OCI-M2 (cell line): ENCODE data around the gene CYP46A1.
A peak's percentile ranks its signal among the peaks of the same experiment; 100 is the strongest.

Experiments used
- DNase-seq: peaks from one replicate; lab custom pipeline; 2025; ENCODE audit not compliant: unreplicated experiment; lab: John Stamatoyannopoulos, UW

The CYP46A1 gene

DNA sequence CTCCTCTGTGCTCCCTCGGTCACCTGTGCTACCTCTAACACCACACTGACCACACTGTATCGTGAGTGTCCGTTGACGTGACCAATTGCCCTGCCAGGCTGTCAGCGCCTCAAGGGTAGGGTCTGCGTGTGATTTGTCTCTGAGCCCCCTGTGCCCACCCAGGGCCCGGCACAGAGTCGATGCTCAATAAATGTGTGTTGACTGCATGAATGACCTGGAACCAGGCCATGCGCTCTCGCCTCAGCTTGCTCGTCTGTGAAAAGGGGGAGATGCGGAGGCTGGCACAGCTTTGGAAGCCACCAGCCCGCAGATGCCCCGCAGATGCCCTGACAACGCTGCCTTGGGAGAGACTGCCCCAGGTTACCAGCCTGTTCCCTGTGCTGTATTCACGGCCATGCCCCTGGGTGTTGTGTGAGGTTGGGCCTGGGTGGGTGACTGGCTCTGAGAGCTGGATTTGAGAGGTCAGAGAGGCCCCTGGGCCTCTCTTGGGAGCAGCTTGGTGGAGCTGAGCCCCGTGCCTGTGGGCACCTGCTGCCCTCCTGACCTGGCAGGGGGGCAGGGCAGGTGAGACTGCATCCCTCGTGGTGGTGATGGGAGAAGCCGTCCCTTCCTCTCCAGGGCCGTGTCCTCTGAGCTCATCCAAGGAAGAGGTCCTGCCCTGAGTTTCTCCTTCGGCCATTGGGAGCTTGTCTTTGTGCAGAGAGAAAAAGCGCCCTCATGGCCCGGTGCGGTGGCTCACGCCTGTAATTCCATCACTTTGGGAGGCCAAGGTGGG is 43.2 kb downstream of the CYP46A1 start:
- no peak for DNase-seq

DNA sequence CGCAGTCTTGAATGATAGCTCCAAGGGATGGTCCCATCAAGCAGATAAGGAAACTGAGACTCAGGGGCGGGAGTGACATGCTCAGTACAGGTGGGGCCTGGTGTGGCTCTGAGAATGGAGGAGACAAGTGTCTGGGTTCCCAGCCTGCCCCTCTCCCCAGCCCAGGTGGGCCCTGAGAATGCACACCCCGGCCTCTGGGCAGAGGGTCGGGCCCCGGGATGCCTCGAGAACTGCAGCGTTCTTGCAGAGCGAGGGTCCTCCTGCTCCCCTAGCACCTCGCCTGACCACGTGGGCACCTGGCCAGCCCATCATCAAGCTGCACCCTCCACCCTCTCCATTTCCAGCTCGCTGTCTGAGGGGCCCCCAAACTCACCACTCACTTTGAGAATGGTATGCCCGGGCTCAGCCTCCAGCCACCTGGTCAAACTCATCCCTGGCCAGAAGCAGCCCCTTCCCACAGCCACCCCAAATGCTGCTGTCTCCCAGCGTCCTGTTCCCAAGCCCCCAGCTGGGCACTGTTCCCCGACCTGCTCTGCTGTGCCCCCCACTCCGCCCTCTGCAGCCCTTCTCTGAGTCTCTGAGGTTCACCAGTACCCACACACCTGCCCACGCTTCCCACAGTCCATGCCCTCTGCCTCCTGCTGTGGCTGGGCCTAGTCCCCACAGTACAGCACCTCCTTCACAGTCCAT is 44.3 kb downstream of the CYP46A1 start:
- no peak for DNase-seq

DNA sequence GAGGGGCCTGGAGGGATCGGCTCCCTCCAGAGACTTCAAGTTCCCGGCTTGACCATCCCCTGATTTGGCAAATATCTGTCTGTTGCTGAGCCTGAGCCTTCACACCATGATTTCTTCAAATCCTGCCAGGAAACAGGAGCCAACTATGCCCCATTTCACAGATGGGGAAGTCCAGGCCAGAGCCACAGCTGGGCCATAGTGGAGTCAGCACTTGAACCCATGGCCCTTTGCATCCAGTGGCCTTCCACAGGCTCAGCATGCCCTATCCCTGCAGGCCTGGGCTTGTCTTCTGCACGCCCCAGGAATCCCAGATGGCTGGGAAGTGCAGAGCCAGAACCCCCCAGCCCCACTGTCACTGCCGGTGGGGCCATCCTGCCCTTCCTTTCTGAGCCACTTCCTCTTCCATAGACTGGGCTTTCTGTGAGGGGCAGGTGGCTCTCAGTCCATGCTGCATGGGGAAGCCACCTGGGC is 44.9 kb downstream of the CYP46A1 start:
- DNase-seq = no peak

DNA sequence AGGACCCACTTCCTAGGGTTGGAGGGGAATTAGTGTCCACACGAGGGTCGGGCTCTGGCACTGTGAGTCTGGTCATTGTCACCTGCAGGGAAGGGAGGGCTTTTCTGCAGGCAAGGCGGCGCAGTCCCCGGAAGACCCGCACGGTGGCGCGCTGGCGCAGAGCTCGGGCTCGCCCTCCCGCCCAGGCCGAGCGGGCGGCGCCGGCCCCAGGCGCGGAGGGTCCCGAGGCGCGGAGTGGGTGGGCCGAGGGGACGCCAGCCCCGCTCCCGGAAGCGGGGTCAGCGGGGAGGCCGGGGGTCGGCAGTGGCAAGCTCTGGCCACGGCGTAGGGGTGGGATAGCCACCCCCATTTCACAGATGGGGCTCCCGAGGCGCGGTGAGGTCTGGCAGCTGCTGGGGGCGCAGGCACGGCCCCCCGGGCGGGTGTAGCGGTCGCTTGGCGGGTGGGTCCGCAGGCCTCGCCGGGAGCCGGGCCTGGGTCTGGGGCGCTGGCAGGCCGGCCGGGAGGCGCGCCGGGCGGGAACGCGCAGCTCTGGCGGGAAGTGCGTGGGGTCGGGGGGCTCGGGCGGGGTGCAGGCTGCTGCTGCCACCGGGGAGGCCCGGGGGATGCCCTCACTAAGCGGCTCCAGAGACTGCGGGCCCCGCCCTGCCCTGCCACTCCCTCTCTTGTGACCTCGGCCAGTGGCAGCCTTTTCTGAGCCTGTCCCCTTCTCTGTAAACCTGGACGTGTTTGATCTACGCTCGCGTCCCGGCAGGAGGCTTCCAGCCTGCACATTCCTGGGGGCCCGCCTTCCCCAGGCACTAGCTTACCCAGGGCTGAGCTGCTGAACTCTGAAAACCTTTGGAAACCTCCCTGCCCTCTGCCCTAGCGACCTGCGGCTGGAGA is 46.1 kb downstream of the CYP46A1 start:
- DNase-seq = peak; percentile 51

DNA sequence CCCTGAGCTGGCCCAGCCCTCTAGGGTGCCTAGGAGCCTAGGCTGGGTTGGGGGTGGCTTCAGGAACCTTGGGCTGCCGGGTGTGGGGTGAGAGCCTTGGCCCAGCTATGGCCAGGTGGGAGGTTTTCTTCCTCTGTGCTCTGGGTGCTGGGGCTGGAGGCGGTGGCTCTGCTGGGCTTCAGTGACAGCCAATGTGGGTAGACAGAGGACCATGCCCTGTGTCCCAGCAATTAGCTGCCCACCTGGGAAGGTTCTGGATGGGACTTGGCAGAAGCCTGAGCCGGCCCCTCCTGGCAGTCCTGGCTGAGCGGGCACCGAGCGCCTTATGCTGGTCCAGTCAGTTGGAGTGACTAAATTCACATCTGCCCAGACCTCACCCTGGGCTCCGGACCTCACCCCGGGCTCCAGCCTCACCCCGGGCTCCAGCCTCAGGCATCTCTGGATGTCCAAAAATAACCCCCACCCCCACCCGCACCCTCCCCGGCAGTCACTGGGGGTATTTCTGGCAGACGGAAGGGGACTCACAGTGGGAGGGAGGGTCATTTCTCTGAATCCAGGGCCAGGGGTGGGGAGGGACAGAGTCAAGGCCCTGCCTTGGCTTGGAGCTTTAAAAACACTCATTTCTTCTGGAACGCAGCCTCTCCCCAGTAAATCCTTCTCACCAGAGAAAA is 46.9 kb downstream of the CYP46A1 start:
- DNase-seq = no peak

DNA sequence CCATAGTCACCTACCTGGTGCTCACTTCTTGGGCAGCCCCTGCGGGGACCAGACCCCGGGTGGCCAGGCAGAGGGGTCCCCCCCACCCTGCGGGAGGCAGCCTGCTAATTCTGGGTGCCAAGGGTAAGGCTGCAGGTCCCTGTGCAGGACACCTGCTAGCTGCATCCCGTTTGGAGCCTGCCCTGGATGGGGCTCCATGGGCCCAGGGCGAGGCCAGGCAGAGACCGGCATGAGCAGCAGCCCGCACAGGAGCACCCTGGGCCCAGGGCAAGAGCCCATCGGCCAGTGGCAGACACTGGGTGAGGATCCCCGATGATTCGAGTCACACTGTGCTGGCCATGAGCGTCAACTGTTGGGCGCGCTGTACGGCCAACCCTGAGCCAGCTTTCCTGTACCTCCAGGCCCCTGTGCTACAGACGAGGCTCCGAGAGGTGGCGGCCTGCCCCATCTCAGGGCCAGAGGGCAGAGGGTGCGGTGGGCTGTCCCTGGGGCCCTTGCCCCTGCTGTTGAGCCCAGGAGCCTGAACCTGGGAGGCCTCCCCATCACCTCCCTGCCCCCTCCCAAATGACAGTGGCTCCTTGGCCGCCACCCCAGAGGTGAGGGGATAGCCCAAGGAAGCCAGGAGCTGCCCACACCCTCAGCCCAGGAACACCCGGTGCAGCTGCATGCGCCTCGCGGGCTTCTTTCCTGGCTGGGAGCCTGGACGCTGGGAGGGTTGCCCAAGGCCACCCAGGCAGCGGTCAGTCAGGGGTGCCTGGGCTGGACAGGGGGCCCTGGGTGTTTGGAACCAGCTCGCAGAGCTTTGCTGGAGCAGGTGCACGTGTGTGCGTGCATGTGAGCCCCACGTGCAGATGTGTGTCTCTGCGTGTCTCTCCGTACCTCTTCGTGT is 47.7 kb downstream of the CYP46A1 start:
- no peak for DNase-seq

DNA sequence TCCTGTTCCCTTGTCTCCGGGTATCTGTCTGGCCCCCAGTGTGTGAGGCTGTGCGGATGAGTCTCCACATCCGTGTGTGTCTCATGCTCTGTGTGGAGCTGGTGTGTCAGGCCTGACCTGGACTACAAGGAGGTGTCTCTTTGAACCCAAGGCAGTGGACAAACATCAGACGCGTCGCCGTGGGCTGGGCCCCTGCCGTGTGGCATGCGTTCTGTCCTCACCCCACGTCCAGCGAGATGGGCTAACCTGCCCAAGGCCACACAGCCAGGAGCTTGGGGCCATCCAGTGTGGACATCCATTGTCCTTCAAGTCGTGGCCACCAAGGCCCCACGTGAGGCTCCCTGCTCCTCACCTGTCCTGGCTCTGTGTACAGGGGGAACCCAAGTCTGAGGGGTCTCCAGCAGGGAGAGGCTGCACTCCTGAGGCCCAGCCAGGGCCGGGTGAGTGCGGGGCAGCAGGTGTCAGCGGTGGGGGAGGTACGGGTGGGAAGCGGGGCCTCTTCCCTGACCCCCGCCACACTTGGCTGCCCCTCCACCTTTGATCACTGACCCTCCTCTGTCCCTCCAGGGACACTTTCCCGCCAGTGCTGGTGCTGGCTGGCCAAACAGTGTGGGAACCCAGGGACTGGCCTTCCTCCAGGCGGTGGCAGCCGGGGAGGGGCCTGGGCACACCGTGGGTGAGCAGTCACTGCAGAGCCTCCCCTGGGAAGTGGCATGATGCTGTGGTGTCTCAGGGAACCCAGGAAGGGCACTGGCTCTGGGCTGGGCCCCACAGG is 48.5 kb downstream of the CYP46A1 start:
- DNase-seq = no peak

DNA sequence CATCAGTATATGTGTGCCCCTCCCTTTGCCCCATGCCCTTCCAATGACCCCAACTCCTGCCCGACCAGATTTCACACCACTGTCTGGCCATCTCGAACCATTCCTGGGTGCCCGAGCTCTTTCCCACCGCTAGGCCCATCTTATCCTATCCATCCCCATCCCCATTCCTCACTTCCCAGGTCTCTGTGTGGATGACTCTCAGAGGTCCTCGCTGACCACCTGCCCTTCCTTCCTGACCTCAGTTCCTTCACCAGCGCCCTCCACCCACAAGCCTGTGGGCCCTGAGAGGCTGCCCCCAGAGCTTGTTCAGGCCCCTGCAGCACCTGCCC is 49.1 kb downstream of the CYP46A1 start:
- DNase-seq = no peak

DNA sequence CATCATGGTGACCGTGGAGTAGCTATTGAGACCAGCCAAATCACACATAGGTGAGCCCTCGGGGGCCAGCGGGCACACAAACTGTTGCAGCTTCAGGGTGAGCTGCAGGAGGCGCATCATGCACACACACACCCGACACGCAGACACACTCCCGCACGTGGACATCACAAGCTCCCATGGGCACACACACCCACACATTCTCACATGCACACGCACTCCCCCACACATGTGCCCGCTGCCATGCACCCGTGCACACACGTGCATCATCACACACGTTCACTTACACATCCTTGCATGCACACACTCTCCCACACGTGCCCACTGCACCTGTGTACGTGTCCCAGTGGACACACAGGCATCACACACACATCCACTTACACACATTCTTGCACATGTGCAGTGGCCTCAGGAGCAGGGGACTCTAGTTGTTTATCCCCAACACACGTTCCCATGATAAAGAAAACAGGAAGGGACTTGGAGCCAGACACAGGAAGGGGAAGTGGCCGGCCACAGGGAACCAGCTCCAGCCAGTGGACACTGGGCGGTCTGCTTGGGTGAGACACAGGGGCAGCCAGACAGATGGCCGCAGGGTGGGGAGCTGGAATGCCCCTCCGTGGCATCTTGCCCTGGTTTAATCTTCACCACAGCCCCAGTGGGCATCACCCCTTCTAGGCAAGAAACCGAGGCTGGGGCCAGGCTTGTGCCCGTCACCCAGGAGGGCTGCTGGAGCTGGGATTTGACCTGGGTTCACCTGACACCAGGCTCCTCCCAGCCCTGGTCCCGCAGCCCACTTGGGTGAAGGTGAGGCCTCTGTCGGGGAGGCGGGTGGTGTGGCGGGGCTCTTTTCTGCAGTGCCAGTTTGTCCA is 49.7 kb downstream of the CYP46A1 start:
- DNase-seq = no peak

DNA sequence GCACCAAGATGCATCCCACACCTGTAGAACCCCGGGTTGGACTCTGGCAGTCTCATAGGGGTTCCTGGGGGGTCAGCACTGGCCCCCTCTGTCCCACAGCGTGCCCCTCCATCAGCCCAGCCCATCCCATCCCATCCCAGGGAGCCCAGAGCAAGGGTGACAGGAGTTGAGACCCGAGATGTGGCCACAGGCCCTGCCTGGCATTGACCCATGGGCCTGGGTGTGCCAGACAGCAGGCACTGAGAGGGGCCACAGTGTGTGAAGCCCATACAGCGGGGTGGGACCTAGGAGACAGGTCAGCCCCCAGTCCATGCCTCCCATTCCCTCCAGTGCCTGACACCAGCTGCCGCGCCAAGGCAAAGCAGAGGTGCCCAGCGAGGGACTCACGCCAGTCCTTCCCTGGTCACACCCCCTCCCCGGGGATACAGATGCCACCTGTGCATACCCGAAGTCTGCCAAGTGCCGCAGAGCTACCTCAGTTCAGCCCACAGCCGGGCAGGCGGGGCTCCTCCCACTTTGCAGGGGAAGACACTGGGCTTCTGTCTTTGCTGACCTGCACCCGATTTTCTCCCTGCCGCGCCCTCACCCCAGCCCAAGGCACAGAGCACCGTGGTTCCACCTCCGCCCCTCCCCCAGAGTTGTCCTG is 50.4 kb downstream of the CYP46A1 start:
- DNase-seq = no peak

DNA sequence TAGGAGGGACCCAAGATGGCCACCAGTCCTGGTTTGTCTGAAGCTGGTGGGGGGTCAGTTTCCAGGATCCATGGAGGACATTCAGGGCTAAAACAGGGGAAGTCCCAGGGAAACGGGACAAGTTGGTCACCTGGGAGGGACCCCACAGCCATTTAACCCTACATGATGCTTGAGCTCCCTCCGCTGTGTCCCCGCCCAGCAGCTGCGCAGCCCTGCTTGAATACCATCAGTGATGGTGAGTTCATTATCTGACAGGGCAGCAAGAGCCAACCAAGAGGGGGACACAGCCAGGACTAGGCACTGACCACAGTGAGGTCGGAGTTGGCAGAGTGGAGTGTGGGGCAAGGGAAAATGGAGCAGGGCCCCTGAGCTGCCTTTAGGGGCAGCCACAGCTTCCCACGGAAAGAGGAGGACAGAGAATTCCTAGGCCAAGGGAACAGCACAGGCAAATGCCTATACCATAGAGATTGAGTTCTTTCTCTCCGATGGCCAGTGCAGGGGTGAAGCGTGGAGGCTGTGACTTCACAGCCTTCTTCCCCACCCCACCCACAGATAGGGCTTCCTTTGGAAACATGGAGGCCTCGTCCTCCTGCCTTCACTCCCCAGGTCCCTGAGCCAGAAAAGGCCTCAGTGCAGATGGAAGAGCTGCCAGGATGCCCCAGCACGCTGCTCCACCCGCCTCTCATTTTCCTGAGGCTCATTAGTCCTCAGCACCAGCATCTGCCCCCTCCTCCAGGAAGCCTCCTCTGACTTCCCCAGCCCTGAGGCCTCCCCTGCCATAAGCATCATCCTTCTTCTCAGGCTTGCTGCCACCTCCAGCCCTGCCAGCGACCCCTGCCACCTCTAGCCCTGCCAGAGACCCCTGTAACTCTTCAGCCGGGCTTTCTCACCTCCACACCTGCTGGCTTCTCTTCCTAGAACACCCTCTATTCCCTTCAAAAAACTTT is 51.4 kb downstream of the CYP46A1 start:
- DNase-seq = no peak

DNA sequence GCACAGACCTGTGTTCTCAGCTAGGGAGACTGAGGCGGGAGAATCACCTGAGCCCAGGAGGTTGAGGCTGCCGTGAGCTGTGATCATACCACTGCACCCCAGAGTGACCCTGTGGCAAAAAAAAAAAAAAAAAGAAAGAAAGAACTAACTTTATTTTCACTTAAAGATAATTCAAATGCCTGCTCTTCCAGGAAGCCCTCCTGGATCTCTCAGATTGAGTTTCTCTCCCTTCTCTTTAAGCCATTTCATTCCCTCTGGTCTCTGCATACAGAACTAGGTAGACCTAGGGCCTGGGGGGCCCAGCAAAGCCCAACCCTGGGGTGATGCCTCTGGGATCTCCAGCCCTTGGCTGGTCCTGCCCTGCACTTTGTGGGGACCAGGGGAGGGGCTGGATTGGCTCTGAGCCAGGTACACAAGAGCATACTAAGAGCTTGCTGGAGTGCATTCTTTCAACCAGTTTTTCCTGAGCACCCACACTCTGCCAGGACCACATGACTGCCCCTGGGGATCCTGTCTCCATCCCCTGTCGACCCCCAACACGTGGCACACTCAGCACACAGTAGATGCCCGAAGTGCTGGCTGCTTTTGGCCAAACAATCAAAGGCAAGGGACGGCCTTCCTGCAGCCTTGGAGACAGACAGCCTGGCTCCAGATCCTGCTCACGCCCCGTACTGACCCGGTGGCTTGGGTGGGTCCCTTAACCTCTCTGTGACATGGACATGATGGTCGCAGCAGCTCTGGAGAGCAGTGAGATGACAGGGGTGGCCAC is 52.7 kb downstream of the CYP46A1 start:
- DNase-seq = no peak

DNA sequence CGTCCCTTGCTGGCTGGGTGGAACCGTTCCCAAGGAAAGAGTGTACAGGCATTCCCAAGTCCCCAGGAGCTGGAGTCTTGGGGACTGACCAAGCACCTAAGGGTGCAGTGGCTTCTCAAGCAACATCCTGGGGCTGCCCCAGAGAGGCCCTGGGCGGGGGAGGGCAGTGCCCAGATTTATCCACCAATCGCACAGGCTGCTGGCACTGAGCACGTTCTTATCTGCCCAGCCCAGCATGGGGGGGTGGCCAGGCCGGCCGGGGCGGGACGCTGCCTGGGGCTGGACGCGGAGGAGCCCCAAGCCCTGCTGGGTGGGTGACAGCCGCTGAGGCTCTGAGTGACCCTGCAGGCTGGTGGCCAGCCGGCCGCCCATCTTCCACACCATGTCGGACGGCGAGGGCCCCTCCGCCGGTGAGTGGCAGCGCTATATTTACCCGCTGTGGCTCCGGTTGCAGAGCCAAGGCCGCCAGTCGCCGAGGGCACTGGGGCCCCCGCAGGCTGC is 53.4 kb downstream of the CYP46A1 start:
- DNase-seq = no peak

DNA sequence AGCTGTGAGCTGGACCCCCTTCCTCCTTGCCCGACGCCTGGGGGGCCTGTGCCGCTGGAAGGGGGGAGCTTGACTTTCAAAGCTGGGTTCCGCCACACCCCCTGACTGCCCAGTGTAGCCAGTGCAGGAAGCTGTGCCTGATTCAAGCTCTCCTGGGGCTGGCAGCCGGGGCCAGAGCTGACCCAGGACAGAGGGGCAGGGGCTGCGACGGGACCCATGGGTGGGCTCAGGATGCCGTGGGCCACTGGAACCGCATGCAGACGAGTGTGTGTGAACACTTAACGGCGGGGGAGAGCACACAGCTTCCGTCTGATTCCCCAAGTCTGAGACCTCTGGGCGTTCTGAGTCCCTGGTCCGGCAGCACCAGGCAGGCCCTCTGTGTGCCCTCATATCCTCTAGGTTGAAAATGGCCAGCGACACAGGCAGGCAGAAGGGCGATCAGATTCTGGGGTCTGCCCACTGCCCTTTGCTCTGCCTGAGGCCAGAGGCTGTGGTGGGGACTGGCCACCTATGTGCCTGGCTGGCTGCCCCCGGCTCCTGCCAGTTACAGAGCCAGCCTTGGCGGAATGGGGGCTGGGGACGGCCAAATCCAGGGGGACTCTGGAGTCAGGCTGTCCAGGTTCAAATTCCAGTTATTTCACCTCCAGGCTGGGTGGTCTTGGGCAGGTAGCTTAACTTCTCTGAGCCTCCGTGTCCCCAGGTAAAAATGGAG is 54.0 kb downstream of the CYP46A1 start:
- no peak for DNase-seq

DNA sequence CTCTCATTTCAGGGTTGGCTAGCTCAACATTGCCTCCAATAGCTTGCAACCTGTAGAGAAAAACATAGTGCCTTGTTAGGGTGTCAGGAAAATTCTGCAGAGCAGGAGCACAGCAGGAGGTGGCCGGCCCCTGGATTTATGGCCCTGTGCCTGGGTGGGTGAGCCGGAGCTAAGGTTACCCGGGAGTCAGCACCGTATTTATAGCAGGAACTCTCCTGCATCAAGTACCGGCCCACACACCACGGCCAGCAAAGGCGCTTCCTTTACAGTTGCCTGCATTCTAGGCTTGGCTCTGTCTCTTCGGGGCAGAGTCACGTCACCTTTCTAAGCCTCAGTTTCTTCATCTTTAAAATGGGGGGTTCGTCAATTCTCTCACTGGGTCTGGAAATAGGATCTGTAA is 56.3 kb downstream of the CYP46A1 start:
- DNase-seq = no peak
